Hepatocyte (in vitro differentiated cells): ENCODE data around the gene MT1M. TPM values are rescaled to one million over a fixed set of nuclear protein-coding genes. Genes with fewer than 3 reads are reported as not detected.

ENCODE experiments used
- DNase-seq: peaks from one replicate; pipeline ENCODE4 v3.0.0-alpha.2; 2016; ENCODE audit warnings: low spot score
- H2AFZ ChIP-seq: fragments of 200-600 bp; sonication (generic); 2 replicates; pipeline ENCODE4 v1.6.0; 2016; ENCODE audit warnings: antibody characterized with exemption, mild to moderate bottlenecking
- H3K27ac ChIP-seq: fragments of 200-600 bp; sonication (generic); 2 replicates; pipeline ENCODE4 v1.5.1; 2016; ENCODE audit warnings: mild to moderate bottlenecking
- H3K27me3 ChIP-seq: fragments of 200-600 bp; sonication (generic); 2 replicates; pipeline ENCODE4 v1.6.1; 2016
- H3K36me3 ChIP-seq: fragments of 200-600 bp; sonication (generic); replicated peaks from 2 replicates; pipeline ENCODE4 v1.5.1; 2016; ENCODE audit warnings: low read depth; ENCODE audit not compliant: insufficient read depth
- H3K4me1 ChIP-seq: fragments of 200-600 bp; sonication (generic); 2 replicates; pipeline ENCODE4 v1.5.1; 2016; ENCODE audit warnings: mild to moderate bottlenecking, moderate library complexity; ENCODE audit not compliant: insufficient read depth
- H3K4me2 ChIP-seq: fragments of 200-600 bp; sonication (generic); 2 replicates; pipeline ENCODE4 v1.6.0; 2016
- H3K4me3 ChIP-seq: fragments of 200-600 bp; sonication (generic); 2 replicates; pipeline ENCODE4 v1.5.1; 2016; ENCODE audit warnings: mild to moderate bottlenecking
- H3K79me2 ChIP-seq: fragments of 200-600 bp; sonication (generic); 2 replicates; pipeline ENCODE4 v1.6.0; 2017; ENCODE audit warnings: mild to moderate bottlenecking
- H3K9me2 ChIP-seq: fragments of 200-600 bp; sonication (generic); replicated peaks from 2 replicates; pipeline ENCODE4 v1.6.0; 2017; ENCODE audit warnings: mild to moderate bottlenecking; ENCODE audit not compliant: insufficient read depth
- H3K9me3 ChIP-seq: fragments of 200-600 bp; sonication (generic); 2 replicates; pipeline ENCODE4 v1.5.1; 2016; ENCODE audit warnings: low read depth, mild to moderate bottlenecking
- H4K20me1 ChIP-seq: fragments of 200-600 bp; sonication (generic); 2 replicates; pipeline ENCODE4 v1.6.0; 2016; ENCODE audit warnings: mild to moderate bottlenecking; ENCODE audit not compliant: insufficient read depth, poor library complexity, severe bottlenecking
- EZH2 ChIP-seq: fragments of 200-600 bp; sonication (generic); IDR thresholded peaks from 2 replicates; pipeline ENCODE4 v1.6.1; 2016; ENCODE audit warnings: antibody characterized with exemption, mild to moderate bottlenecking, borderline replicate concordance
- EZH2phosphoT487 ChIP-seq: fragments of 200-600 bp; sonication (generic); IDR thresholded peaks from one replicate; pipeline ENCODE4 v1.6.1; 2018; ENCODE audit warnings: antibody characterized with exemption, mild to moderate bottlenecking, low read depth, moderate library complexity; ENCODE audit not compliant: unreplicated experiment, severe bottlenecking
- WGBS: methylation state at CpG from one replicate; pipeline ENCODE4 v1.1.6; 2016; ENCODE audit warnings: low lambda C conversion rate; ENCODE audit errors: missing lambda C conversion rate; 5-methylcytosine and 5-hydroxymethylcytosine counted together
- polyA plus RNA-seq: library from polyadenylated mRNA; unstranded; fragments of >200 nt; fragmentation: Nextera tagmentation; extraction: Ambion mirVana; gene quantifications from 2 replicates; pipeline ENCODE4 v1.2.1, GENCODE V29; 2016
- total RNA-seq: library from RNA; depleted of rRNA; stranded (reverse); fragments of >200 nt; gene quantifications from 2 replicates; pipeline ENCODE4 v1.2.3, GENCODE V29; 2014
- TF ChIP-seq, protein P1 (sequence below): fragments of 200-600 bp; sonication (generic); IDR thresholded peaks from 2 replicates; pipeline ENCODE4 v1.5.1; 2016; ENCODE audit warnings: antibody characterized with exemption, mild to moderate bottlenecking; ENCODE audit not compliant: poor library complexity

MT1M gene
- total and polyA plus RNA-seq, 2 experiments from 2014 or later = 0.60 TPM; not detected in 1

DNA sequence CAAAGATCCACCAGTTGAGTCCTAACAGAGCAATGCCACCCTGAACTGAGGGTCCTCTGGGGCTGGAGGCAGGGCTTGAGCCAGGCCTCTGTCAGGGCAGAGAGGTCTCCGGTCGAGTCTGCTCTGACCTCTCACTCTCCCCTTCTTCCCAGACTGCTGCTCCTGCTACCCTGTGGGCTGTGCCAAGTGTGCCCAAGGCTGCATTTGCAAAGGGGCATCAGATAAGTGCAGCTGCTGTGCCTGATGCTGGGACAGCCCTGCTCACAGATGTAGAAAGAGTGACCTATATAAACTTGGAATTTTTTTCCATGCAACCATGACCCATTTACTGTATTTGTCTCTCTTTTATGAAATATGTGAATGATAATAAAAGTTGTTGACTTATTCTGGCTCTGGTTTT, 16.8 kb downstream of the MT1M start:
- no peaks in the 10 kb centered on the region for H3K4me1 ChIP-seq
- H3K9me2 ChIP-seq = no peaks in the 10 kb centered on the region
- H3K4me3 ChIP-seq = no peak overlapping the region
- H3K4me2 ChIP-seq = no peak overlapping the region
- WGBS = 79% methylated on average over 2 of the region's 2 CpGs
- H3K9me3 ChIP-seq = no peaks in the 10 kb centered on the region
- H3K27ac ChIP-seq = no peak overlapping the region
- H3K79me2 ChIP-seq = no peaks in the 10 kb centered on the region
- H3K36me3 ChIP-seq = no peaks in the 10 kb centered on the region
- no peak overlapping the region for H2AFZ ChIP-seq
- DNase-seq = no peak
- H3K27me3 ChIP-seq = peaks cover 71% of the 10 kb centered on the region
- TF ChIP-seq EZH2phosphoT487 = no peak
- TF ChIP-seq EZH2 = no peak
- TF ChIP-seq, protein P1, sequence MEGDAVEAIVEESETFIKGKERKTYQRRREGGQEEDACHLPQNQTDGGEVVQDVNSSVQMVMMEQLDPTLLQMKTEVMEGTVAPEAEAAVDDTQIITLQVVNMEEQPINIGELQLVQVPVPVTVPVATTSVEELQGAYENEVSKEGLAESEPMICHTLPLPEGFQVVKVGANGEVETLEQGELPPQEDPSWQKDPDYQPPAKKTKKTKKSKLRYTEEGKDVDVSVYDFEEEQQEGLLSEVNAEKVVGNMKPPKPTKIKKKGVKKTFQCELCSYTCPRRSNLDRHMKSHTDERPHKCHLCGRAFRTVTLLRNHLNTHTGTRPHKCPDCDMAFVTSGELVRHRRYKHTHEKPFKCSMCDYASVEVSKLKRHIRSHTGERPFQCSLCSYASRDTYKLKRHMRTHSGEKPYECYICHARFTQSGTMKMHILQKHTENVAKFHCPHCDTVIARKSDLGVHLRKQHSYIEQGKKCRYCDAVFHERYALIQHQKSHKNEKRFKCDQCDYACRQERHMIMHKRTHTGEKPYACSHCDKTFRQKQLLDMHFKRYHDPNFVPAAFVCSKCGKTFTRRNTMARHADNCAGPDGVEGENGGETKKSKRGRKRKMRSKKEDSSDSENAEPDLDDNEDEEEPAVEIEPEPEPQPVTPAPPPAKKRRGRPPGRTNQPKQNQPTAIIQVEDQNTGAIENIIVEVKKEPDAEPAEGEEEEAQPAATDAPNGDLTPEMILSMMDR = no peak
- H4K20me1 ChIP-seq = no peaks in the 10 kb centered on the region

DNA sequence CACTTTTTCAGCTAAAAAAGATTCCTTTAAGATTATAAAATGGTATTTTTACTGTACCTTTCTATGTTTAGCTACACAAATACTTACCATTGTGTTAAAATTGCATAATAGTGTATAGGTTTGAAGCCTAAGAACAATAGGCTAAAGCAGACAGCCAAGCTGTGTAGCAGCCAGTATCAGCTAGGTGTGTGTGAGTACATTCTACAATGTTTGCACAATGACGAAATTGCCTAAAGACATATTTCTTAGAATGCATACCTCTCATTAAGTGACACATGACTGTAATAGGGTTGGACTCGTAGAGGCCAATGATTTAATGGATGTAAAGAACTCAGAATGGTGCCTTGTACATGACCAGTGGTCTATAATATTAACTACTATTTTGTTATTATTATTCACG, 17.4 kb downstream of the MT1M start:
- H3K36me3 ChIP-seq = no peaks in the 10 kb centered on the region
- no peaks in the 10 kb centered on the region for H3K9me3 ChIP-seq
- H2AFZ ChIP-seq = no peak overlapping the region
- no peaks in the 10 kb centered on the region for H3K9me2 ChIP-seq
- peaks cover 67% of the 10 kb centered on the region for H3K27me3 ChIP-seq
- no peak for DNase-seq
- no peak overlapping the region for H3K4me3 ChIP-seq
- no peaks in the 10 kb centered on the region for H3K79me2 ChIP-seq
- no peak overlapping the region for H3K27ac ChIP-seq
- H3K4me2 ChIP-seq = no peak overlapping the region
- no peaks in the 10 kb centered on the region for H4K20me1 ChIP-seq
- TF ChIP-seq EZH2phosphoT487 = no peak
- no peak for TF ChIP-seq EZH2
- TF ChIP-seq, protein P1 = no peak
- no peaks in the 10 kb centered on the region for H3K4me1 ChIP-seq
- 63% methylated on average over 3 of the region's 3 CpGs for WGBS

DNA sequence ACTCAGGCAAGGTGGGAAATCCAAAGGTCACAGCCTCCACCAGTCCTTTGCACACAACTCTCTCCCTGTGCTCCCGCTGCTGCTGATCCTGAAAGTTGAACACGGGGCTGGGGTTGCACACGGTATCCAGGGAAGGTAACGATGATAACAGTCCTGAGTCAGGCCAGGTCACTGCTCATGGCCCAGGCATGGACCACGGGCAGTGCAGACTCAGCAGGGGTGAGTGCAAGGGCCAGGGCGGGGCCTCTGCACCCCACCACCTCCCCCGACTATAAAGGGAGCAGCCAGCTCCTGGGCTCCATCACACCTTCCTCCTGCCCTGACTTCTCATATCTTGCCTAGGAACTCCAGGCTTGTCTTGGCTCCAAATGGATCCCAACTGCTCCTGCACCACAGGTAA, 19.1 kb downstream of the MT1M start, which contains the start of gene MT1B:
Gene MT1B, plus strand, starts transcription at position 301 of the 400 bp plus-strand sequence. Its CDS starts 68 bp downstream, at position 369.
- DNase-seq = no peak
- Histone ChIP-seq H3K4me2 (no peak within 1 kb of the TSS), H3K4me3 (no peak within 1 kb of the TSS), H3K36me3 (no peaks in the 10 kb centered on the region), H3K79me2 (no peaks in the 10 kb centered on the region), H3K9me2 (no peaks in the 10 kb centered on the region), H4K20me1 (no peaks in the 10 kb centered on the region), H2AFZ (no peak within 1 kb of the TSS), H3K27ac (no peak within 1 kb of the TSS), H3K27me3 (peaks cover 50% of the 10 kb centered on the region), H3K9me3 (no peaks in the 10 kb centered on the region), H3K4me1 (no peaks in the 10 kb centered on the region)
- TF ChIP-seq EZH2phosphoT487 (no peak), EZH2 (no peak)
- TF ChIP-seq, protein P1 = no peak
- 75% methylated on average over 7 of the region's 7 CpGs for WGBS

DNA sequence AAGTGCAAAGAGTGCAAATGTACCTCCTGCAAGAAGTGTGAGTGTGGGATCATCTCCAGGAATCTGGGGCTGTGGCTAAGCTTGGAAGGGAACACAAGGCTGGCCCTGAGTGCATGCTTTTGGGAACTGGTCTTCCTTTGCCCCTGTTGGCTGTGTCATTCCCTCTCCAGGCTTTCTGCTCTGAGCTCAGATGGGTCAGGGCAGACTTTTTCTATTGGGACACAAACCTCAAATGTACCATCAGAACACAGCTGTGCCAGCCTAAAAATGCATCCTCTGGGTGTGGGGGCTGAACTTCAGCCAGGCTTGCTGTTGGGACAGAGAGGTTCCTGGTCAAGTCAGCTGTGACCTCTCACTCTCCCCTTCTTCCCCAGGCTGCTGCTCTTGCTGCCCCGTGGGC, 20.1 kb downstream of the MT1M start:
- no peak for DNase-seq
- Histone ChIP-seq H3K9me3 (no peaks in the 10 kb centered on the region), H3K27ac (no peak overlapping the region), H3K36me3 (no peaks in the 10 kb centered on the region), H3K4me2 (no peak overlapping the region), H2AFZ (no peak overlapping the region), H3K4me1 (no peaks in the 10 kb centered on the region), H3K9me2 (no peaks in the 10 kb centered on the region), H4K20me1 (no peaks in the 10 kb centered on the region), H3K79me2 (no peaks in the 10 kb centered on the region), H3K4me3 (no peak overlapping the region), H3K27me3 (peaks cover 39% of the 10 kb centered on the region)
- 55% methylated on average over 1 of the region's 1 CpG for WGBS
- TF ChIP-seq EZH2 = no peak
- TF ChIP-seq, protein P1 = no peak
- TF ChIP-seq EZH2phosphoT487 = no peak
